A549 (cell line): ENCODE measurements around the gene PIP5KL1. TPM values are rescaled to one million over a fixed set of nuclear protein-coding genes. Genes with fewer than 3 reads are reported as not detected.
A peak's percentile ranks its signal among the peaks of the same experiment; 100 is the strongest.

Experiments
- ATAC-seq, 2 experiments: fragments of 200-7000 bp in 1 of 2; fragments of >200 bp in 1 of 2; cut with Nextera tagmentation in 1 of 2; cut with Tn5 transposase in 1 of 2; 3 replicates each; pipeline versions ENCODE4 v1.8.0 to v1.9.1; 2018 to 2020; ENCODE audit warnings: mild to moderate bottlenecking in 1 of 2, moderate library complexity in 1 of 2
- CTCF ChIA-PET: fragments of 300-600 bp; sonication (Branson Sonifier 250); formaldehyde crosslinking; extraction: SDS; loops from one replicate; lab custom pipeline; 2021; ENCODE audit warnings: antibody characterized with exemption, inconsistent platforms; lab: Yijun Ruan, JAX
- POLR2A ChIA-PET: fragments of 350-600 bp; formaldehyde crosslinking; extraction: SDS; loops from one replicate; lab custom pipeline; 2021; ENCODE audit warnings: antibody characterized with exemption, inconsistent platforms; lab: Yijun Ruan, JAX
- DNase-seq, 2 experiments: peaks; one replicate each; pipeline versions ENCODE4 v3.0.0 to v3.0.0-alpha.2; 2011 to 2016; ENCODE audit warnings: low read depth in 1 of 2, low spot score in 1 of 2
- FAIRE-seq: peaks from 2 replicates; lab custom pipeline; 2011; peaks lifted over from hg19 to GRCh38; lab: Jason Lieb, UNC
- H3K27ac ChIP-seq, 2 experiments: fragments of >200 bp; sonication (Bioruptor Twin); formaldehyde crosslinking; 3 replicates each; pipeline ENCODE4 v1.5.1; 2016 to 2017
- H3K4me1 ChIP-seq: fragments of >200 bp; sonication (Bioruptor Twin); formaldehyde crosslinking; 3 replicates; pipeline ENCODE4 v1.6.1; 2016
- H3K4me2 ChIP-seq: fragments of >200 bp; sonication (Bioruptor Twin); formaldehyde crosslinking; 3 replicates; pipeline ENCODE4 v1.6.1; 2016
- H3K4me3 ChIP-seq: fragments of >200 bp; sonication (Bioruptor Twin); formaldehyde crosslinking; 3 replicates; pipeline ENCODE4 v1.5.1; 2016
- H3K9me3 ChIP-seq: fragments of >200 bp; sonication (Bioruptor Twin); formaldehyde crosslinking; 3 replicates; pipeline ENCODE4 v1.6.1; 2016
- BCL3 ChIP-seq: fragments of >200 bp; sonication (Bioruptor Twin); formaldehyde crosslinking; IDR thresholded peaks from 3 replicates; pipeline ENCODE4 v1.6.1; 2016
- CTCF ChIP-seq: fragments of >200 bp; sonication (Bioruptor Twin); formaldehyde crosslinking; IDR thresholded peaks from 3 replicates; pipeline ENCODE4 v1.5.1; 2016
- E2F6 ChIP-seq: IDR thresholded peaks from 2 replicates; pipeline ENCODE4 v1.6.1; 2012; ENCODE audit warnings: low read depth, borderline replicate concordance
- FOSB ChIP-seq: fragments of 250-450 bp; sonication (Bioruptor Pico); IDR thresholded peaks from 2 replicates; pipeline ENCODE4 v1.5.0; 2020; ENCODE audit warnings: mild to moderate bottlenecking, moderate library complexity
- FOSL2 ChIP-seq, 2 experiments: fragments of 450-650 bp in 1 of 2; fragments of >200 bp in 1 of 2; sonication (Bioruptor Twin) in 1 of 2; formaldehyde crosslinking; IDR thresholded peaks; 2 replicates each; pipeline versions ENCODE4 v1.5.0 to v1.6.1; 2016 to 2020; ENCODE audit warnings: mild to moderate bottlenecking in 1 of 2, moderate library complexity in 1 of 2
- GATA3 ChIP-seq: IDR thresholded peaks from 2 replicates; pipeline ENCODE4 v1.6.1; 2012; ENCODE audit warnings: borderline replicate concordance
- HDAC2 ChIP-seq: fragments of 200-600 bp; sonication (generic); IDR thresholded peaks from 2 replicates; pipeline ENCODE4 v1.6.1; 2016
- HOXA7 ChIP-seq: fragments of 250-450 bp; sonication (Bioruptor Pico); IDR thresholded peaks from 2 replicates; pipeline ENCODE4 v1.5.0; 2020; ENCODE audit warnings: mild to moderate bottlenecking, moderate library complexity
- HOXB13 ChIP-seq: fragments of 250-450 bp; sonication (Bioruptor Pico); IDR thresholded peaks from 2 replicates; pipeline ENCODE4 v1.5.0; 2020; ENCODE audit warnings: low read depth, mild to moderate bottlenecking, moderate library complexity
- HOXB5 ChIP-seq: fragments of 250-450 bp; sonication (Bioruptor Pico); IDR thresholded peaks from 2 replicates; pipeline ENCODE4 v1.5.0; 2020; ENCODE audit warnings: mild to moderate bottlenecking, moderate library complexity
- JUN ChIP-seq, 2 experiments: fragments of >200 bp; sonication (Bioruptor Twin); formaldehyde crosslinking; IDR thresholded peaks; 2 replicates in 1 of 2; 3 replicates in 1 of 2; pipeline ENCODE4 v1.6.1; 2016 to 2017
- JUNB ChIP-seq: fragments of >200 bp; sonication (Bioruptor Twin); formaldehyde crosslinking; IDR thresholded peaks from 2 replicates; pipeline ENCODE4 v1.6.1; 2016
- KDM1A ChIP-seq: fragments of 200-600 bp; sonication (generic); IDR thresholded peaks from 2 replicates; pipeline ENCODE4 v1.6.1; 2016; ENCODE audit warnings: low read depth, mild to moderate bottlenecking
- MAX ChIP-seq: IDR thresholded peaks from 2 replicates; pipeline ENCODE4 v1.6.1; 2012
- MAZ ChIP-seq: fragments of 150-350 bp; IDR thresholded peaks from 2 replicates; pipeline ENCODE4 v1.6.1; 2014; ENCODE audit warnings: antibody characterized with exemption, low read depth, low read length, borderline replicate concordance
- NR3C1 ChIP-seq: fragments of >200 bp; sonication (Bioruptor Twin); formaldehyde crosslinking; IDR thresholded peaks from 3 replicates; pipeline ENCODE4 v1.6.1; 2017
- PBX3 ChIP-seq: IDR thresholded peaks from 2 replicates; pipeline ENCODE4 v1.6.1; 2012
- POLR2A ChIP-seq: IDR thresholded peaks from 2 replicates; pipeline ENCODE4 v1.6.1; 2012; ENCODE audit warnings: mild to moderate bottlenecking, low read length
- POLR2AphosphoS2 ChIP-seq: conservative IDR thresholded peaks from 2 replicates; pipeline ENCODE4 v1.6.1; 2012; ENCODE audit warnings: low read length, improper control_type of control experiment, inconsistent platforms
- RARB ChIP-seq: fragments of 250-450 bp; sonication (Bioruptor Pico); IDR thresholded peaks from 2 replicates; pipeline ENCODE4 v1.8.0; 2021; ENCODE audit warnings: mild to moderate bottlenecking, moderate library complexity
- SMC3 ChIP-seq: fragments of >200 bp; sonication (Bioruptor Twin); formaldehyde crosslinking; IDR thresholded peaks from 3 replicates; pipeline ENCODE4 v1.6.1; 2018; ENCODE audit warnings: inconsistent platforms
- ZFP36 ChIP-seq: fragments of 450-650 bp; IDR thresholded peaks from 2 replicates; pipeline ENCODE4 v1.6.1; 2014; ENCODE audit warnings: borderline replicate concordance; ENCODE audit not compliant: partially characterized antibody
- WGBS: methylation state at CpG from one replicate; pipeline ENCODE4 v1.1.6; 2017; ENCODE audit errors: missing lambda C conversion rate; 5-methylcytosine and 5-hydroxymethylcytosine counted together
- polyA plus RNA-seq, 4 experiments: library from polyadenylated mRNA; depleted of rRNA in 3 of 4; stranded (reverse); fragments of >200 nt; fragmentation: RNase III in 1 of 4; extraction: RNeasy Plus Mini Kit Qiagen cat#74134 plus additional on column Dnase treatment in 1 of 4; gene quantifications; 2 replicates in 3 of 4; 3 replicates in 1 of 4; pipeline ENCODE4 v1.2.3, GENCODE V29; 2011 to 2017

PIP5KL1 gene
- polyA plus RNA-seq, 2 of the 4 experiments (the other 2 are of a cell fraction), result 2.4 to 2.5 TPM

- no peak for ATAC-seq
- Histone ChIP-seq H3K4me3 (no peak overlapping the region), H3K27ac (no peak overlapping the region), H3K4me1 (peaks cover 35% of the 10 kb centered on the region), H3K9me3 (no peaks in the 10 kb centered on the region), H3K4me2 (no peak overlapping the region)
- DNase-seq, result no peak
- TF ChIP-seq ZFP36, result no peak
- no peak for TF ChIP-seq POLR2AphosphoS2
- no peak for TF ChIP-seq BCL3
- TF ChIP-seq JUN (IDR thresholded peaks at IDR 0.05), result 0 out of 5 replicates have a peak, but pooled peaks of 1 of the 2 experiments have one; percentile 12
- TF ChIP-seq CTCF, result no peak
- 91% methylated on average over 4 of the region's 4 CpGs for WGBS
- no peak for FAIRE-seq
- ChIA-PET CTCF (interaction anchor here (0.7 to 35.7 kb wide), 14 partner anchors 9 to 177 kb away, joined by 3 to 827 read pairs (median 24); partner anchors contain the start of genes EEIG1 and NAIF1), POLR2A (no interaction called here)
Measured at GRCh38 chr9:127940593-127940992, 10.0 kb upstream of the PIP5KL1 start.

GRCh38 chr9:127938298-127938690 is 7.7 kb upstream of the PIP5KL1 start:
- WGBS, result 72% methylated on average over 24 of the region's 25 CpGs
- H3K9me3 ChIP-seq, result no peaks in the 10 kb centered on the region
- peak overlapping the region; percentile 61; the same call in 2 of the 3 replicates for H3K4me3 ChIP-seq
- no peak for DNase-seq
- peak in 1 of 2 experiments; percentile 0; a peak in 1 of 6 replicates for ATAC-seq
- peak overlapping the region; percentile 80 to 92 for H3K27ac ChIP-seq
- H3K4me1 ChIP-seq, result peaks cover 32% of the 10 kb centered on the region
- ChIA-PET POLR2A (no interaction called here), CTCF (interaction anchor here (7.2 to 35.7 kb wide), 3 partner anchors 21 to 100 kb away, joined by 173 to 827 read pairs (median 365); partner anchors contain the start of gene EEIG1)
- peak overlapping the region; percentile 79 for H3K4me2 ChIP-seq
- no peak for FAIRE-seq
- no peak for TF ChIP-seq MAZ
- TF ChIP-seq PBX3, result no peak; the same call in 1 of the 2 replicates
- TF ChIP-seq HDAC2, result no peak
- no peak for TF ChIP-seq HOXB5
- no peak for TF ChIP-seq HOXA7 (CRISPR knock-in tag)
- no peak for TF ChIP-seq RARB (CRISPR knock-in tag)
- no peak for TF ChIP-seq HOXB13 (CRISPR knock-in tag)

- Histone ChIP-seq H3K27ac (peak within 1 kb of the TSS; percentile 80 to 92), H3K9me3 (no peaks in the 10 kb centered on the region), H3K4me1 (peaks cover 34% of the 10 kb centered on the region), H3K4me3 (peak within 1 kb of the TSS; percentile 61), H3K4me2 (peak within 1 kb of the TSS; percentile 79)
- peak; percentile 89 to 93 for DNase-seq
- ATAC-seq, result peak; percentile 79 to 91
- POLR2A ChIA-PET, result no interaction called here
- 19% methylated on average over 34 of the region's 60 CpGs for WGBS
- FAIRE-seq, result no peak
- CTCF ChIA-PET, result interaction anchor here (0.5 to 35.7 kb wide), 4 partner anchors 16 to 132 kb away, joined by 3 to 827 read pairs (median 184); no protein-coding TSS in a partner anchor
- TF ChIP-seq BCL3, result peak; percentile 50; the same call in 1 of the 3 replicates
- peak; percentile 44; the same call in 1 of the 2 replicates for TF ChIP-seq POLR2A
- peak; percentile 87; the same call in 1 of the 2 replicates for TF ChIP-seq POLR2AphosphoS2
- TF ChIP-seq GATA3, result no peak
- TF ChIP-seq JUNB, result no peak
- TF ChIP-seq FOSB (CRISPR knock-in tag), result peak; percentile 46; the same call in 1 of the 2 replicates
- TF ChIP-seq FOSL2 (IDR thresholded peaks at IDR 0.05), result no peak
- no peak; the same call in 1 of the 2 replicates for TF ChIP-seq FOSL2 (CRISPR knock-in tag; IDR thresholded peaks at IDR 0.05)
- no peak for TF ChIP-seq HOXB13 (CRISPR knock-in tag)
- TF ChIP-seq NR3C1, result no peak
- peak; percentile 5; the same call in 1 of the 3 replicates for TF ChIP-seq SMC3
- TF ChIP-seq PBX3, result peak; percentile 40; the same call in 1 of the 2 replicates
- no peak for TF ChIP-seq HOXB5
- TF ChIP-seq KDM1A, result peak; percentile 75; the same call in 1 of the 2 replicates
- peak; percentile 88 for TF ChIP-seq MAX
- TF ChIP-seq E2F6, result peak; percentile 79; the same call in 1 of the 2 replicates
- 0 out of 2 replicates have a peak, but pooled peaks have one; percentile 13 for TF ChIP-seq HOXA7 (CRISPR knock-in tag)
Measured at GRCh38 chr9:127937388-127938297, 7.1 kb upstream of the PIP5KL1 start, which contains the start of gene DPM2. Gene DPM2 (minus strand): TSS chr9:127937854. CDS start chr9:127937820, 34 bp downstream.
